Ovary (tissue), 3 donors: ENCODE measurements around the gene INAFM1.

ENCODE experiments used
- EP300 ChIP-seq: sonication (generic); formaldehyde crosslinking; IDR thresholded peaks from one replicate; pipeline ENCODE4 v1.6.1; 2017; ENCODE audit warnings: antibody characterized with exemption
- POLR2A ChIP-seq: fragments of 450-650 bp; IDR thresholded peaks from one replicate; pipeline ENCODE4 v1.6.1; 2017; ENCODE audit warnings: antibody characterized with exemption, mild to moderate bottlenecking, moderate library complexity
- TF ChIP-seq, protein P1 (sequence below), 3 donors: fragments of 450-650 bp in 2 of 3; fragments of 200-600 bp in 1 of 3; IDR thresholded peaks; one replicate each; pipeline versions ENCODE4 v1.5.1 to v1.8.0; 2016 to 2022; ENCODE audit warnings: antibody characterized with exemption in 3 of 3, mild to moderate bottlenecking in 1 of 3
- donor health status: DM: no; HTN: no; CAD: no.

DNA sequence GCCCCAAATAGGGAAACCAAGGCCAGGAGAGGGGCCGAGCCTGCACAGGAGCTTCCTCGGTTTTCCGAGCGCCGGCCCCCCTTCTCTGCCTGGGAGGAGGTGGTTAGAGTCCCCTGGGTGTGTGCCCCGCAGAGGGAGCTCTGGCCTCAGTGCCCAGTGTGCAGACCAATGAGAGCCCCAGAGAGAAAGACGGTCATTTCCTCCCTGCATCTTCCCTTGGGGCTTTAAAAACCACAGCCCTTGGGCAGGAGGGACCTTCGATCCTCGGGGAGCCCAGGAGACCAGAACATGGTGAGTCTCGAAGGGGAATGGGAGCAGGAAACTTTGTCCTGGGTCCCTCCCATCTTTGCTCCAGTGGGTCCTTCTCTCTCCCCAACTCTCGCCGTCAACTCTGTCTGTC is 34.9 kb downstream of the INAFM1 start, which contains the start of gene C5AR1:
- TF ChIP-seq EP300: no peak
- no peak for TF ChIP-seq POLR2A
- TF ChIP-seq, protein P1, sequence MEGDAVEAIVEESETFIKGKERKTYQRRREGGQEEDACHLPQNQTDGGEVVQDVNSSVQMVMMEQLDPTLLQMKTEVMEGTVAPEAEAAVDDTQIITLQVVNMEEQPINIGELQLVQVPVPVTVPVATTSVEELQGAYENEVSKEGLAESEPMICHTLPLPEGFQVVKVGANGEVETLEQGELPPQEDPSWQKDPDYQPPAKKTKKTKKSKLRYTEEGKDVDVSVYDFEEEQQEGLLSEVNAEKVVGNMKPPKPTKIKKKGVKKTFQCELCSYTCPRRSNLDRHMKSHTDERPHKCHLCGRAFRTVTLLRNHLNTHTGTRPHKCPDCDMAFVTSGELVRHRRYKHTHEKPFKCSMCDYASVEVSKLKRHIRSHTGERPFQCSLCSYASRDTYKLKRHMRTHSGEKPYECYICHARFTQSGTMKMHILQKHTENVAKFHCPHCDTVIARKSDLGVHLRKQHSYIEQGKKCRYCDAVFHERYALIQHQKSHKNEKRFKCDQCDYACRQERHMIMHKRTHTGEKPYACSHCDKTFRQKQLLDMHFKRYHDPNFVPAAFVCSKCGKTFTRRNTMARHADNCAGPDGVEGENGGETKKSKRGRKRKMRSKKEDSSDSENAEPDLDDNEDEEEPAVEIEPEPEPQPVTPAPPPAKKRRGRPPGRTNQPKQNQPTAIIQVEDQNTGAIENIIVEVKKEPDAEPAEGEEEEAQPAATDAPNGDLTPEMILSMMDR (IDR thresholded peaks at IDR 0.05): no peak
